Renal cortex interstitium (tissue), 11 donors: ENCODE results near the gene SERPINE1. TPM values are rescaled to one million over a fixed set of nuclear protein-coding genes. Genes with fewer than 3 reads are reported as not detected.
"Not testable (repeated sequence)": the region's sequence is repeated elsewhere in the genome, so short reads cannot be mapped to it uniquely, and the experiment has no call there.

ENCODE experiments used
- DNase-seq, 11 donors: peaks; one replicate each; pipeline ENCODE4 v3.0.0-alpha.2; 2013; ENCODE audit warnings: low read depth in 9 of 11, low spot score in 4 of 11; ENCODE audit errors: extremely low read depth in 1 of 11
- polyA plus RNA-seq, 3 donors: library from polyadenylated mRNA; unstranded; fragments of 120-200 nt; gene quantifications; one replicate each; pipeline ENCODE4 v1.2.1, GENCODE V29; 2013; ENCODE audit not compliant: insufficient read length in 3 of 3

SERPINE1 gene
- polyA plus RNA-seq, 3 donors = 0.89 to 1.5 (median 1.1) TPM

DNA sequence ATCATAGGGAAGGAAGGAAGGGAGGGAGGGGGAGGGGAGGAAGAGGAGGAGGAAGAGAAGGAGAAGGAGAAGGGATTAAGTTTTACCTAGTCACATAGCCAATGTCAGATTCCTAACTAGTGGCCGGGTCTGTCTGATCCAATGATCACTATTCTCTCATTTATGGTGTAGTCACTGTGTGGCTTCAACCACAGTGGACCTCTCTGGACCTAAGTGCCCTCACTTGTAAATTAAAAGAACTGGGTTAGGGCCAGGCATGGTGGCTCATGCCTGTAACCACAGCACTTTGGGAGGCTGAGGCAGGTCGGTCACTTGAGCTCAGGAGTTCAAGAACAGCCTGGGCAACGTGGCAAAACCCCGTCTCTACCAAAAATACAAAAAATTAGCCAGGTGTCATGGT lies 6.6 kb upstream of the SERPINE1 start:
- DNase-seq = no peak

DNA sequence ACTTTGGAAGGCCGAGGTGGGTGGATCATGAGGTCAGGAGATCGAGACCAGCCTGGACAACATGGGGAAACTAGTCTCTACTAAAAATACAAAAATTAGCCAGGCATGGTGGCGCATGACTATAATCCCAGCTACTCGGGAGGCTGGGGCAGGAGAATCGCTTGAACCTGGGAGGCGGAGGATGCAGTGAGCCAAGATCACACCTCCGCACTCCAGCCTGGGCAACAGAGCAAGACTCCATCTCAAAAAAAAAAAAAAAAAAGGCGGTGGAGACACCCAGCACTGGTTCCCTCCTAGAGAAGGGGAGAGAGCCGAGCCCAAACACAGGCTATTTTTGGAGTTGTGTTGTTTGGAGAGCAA lies 5.3 kb upstream of the SERPINE1 start:
- DNase-seq = not testable (repeated sequence)

DNA sequence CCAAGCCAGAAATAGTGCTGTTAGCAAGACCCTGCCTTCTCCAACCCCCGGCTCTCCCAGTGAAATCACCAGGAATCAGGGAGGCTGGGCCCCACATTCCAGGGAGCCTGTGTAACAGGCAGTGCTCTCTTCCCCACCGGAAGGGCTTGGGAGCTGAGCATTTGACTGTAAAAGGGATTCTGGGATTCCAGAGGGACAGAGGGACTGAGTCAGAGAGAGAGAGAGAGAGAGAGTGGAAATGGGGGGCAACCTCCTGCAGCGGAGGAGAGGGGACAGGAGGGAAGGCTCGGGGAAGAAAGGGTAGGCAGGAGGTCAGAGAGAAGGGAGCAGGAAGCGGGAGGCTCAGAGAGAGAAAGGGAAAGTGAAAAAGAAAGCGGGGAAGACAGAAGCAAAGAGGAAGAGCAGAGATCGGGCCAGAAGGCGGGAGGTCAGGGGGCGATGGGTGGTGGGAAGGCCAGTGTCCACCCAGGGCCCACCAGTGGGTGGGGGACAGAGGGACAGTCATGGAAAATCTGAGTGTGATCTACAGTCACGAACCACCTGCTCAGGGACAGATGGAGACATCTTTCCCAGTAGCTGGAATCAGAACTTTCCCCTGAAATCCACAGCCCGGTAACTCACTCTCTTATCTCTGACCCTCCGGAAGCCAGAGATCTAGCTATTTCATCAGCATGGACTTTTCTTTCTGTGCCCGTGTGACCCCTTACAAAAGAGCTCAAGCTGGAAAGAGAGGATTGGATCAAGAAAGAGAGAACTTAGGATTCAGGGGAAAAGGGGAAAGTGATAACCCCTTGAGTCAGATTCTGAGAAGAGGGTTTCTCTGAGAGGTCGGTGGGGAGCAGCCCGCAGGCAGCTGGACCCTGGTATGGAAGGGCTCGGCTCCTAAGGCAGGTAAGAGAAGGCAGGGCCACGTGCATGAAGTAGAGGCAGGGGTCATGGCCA lies 4.6 kb upstream of the SERPINE1 start:
- peak; percentile 68 to 91 (median 81) for DNase-seq

DNA sequence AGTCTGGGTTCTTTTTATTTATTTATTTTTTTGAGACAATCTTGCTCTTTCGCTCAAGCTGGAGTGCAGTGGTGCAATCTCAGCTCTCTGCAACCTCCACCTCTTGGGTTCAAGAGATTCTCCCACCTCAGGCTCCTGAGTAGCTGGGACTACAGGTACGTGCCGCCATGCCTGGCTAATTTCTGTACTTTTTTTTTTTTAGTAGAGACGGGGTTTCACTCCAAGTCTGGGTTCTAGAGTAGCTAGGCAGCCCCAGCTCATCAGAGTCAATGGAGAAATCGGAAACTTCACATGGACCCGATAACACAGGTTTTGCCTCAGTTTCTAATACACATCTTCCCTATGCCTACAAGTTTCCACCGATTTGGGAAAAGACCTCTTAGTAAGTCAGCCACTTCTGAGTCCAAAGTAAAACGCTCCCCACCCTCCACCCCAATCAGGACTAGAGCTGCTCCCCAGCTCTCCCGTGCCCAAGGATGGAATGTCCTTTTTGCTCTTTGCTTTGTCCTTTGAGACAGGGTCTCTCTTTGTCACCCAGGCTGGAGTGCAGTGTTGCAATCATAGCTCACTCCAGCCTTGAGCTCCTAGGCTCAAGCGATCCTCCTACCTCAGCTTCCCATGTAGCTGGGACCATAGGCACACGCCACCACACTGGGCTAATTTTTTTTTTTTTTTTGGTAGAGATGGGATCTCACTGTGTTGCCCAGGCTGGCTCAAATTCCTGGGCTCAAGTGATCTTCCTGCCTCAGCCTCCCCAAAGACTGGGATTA lies 3.8 kb upstream of the SERPINE1 start:
- DNase-seq = no peak

DNA sequence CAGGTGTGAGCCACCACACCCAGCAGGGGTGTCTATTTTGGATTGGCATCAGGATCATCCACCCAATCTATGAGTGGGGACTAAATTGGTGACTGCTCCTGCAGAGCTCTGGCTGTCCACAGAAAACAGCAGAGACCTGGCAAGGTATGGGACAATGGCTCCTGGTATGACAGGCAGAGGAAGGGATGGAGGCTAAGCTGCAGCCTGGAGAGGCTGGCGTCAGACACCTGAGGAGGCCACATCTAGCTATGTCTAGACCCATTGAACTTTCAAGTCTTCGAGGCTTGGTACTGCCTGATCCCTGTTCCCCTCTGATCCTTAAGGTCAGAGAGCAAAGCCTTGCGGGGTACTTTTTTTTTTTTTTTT lies 3.2 kb upstream of the SERPINE1 start:
- DNase-seq = no peak

DNA sequence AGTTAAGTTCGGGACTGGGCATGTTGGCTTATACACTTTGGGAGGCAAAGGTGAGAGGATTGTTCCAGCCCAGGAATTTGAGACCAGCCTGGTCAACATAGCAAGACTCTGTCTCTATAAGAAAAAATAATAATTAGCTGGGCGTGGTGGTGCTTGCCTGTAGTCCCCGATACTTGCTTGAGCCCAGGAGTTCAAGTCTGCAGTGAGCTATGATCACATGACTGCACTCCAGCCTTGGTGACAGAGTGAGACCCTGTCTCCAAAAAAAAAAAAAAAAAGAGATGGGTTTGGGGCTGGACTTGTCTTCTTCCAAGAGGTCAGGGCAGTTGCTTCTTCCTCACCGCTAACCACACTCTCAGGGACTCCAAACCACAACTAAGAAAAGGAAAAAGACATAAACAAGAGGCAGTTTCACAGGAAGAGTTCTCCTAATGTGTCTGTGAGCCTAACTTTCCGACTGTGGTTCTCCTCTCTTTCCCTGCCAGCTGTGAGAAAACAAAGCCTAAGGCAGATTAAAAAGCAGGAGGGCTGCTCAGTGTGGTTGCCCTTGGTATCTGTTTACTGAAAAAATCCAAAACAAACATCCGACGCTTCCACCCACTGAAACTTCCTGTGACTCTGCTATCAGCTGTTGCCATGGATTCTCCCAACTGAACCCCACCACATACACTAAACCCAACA lies 2.4 kb upstream of the SERPINE1 start:
- peak in 2 of 11 donors; percentile 36 to 41 for DNase-seq

DNA sequence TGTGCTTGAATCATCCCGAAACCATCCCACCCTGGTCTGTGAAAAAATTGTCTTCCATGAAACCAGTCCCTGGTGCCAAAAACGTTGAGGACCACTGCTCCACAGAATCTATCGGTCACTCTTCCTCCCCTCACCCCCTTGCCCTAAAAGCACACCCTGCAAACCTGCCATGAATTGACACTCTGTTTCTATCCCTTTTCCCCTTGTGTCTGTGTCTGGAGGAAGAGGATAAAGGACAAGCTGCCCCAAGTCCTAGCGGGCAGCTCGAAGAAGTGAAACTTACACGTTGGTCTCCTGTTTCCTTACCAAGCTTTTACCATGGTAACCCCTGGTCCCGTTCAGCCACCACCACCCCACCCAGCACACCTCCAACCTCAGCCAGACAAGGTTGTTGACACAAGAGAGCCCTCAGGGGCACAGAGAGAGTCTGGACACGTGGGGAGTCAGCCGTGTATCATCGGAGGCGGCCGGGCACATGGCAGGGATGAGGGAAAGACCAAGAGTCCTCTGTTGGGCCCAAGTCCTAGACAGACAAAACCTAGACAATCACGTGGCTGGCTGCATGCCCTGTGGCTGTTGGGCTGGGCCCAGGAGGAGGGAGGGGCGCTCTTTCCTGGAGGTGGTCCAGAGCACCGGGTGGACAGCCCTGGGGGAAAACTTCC lies 784 bp upstream of the SERPINE1 start:
- DNase-seq = peak in 1 of 11 donors; percentile 38

DNA sequence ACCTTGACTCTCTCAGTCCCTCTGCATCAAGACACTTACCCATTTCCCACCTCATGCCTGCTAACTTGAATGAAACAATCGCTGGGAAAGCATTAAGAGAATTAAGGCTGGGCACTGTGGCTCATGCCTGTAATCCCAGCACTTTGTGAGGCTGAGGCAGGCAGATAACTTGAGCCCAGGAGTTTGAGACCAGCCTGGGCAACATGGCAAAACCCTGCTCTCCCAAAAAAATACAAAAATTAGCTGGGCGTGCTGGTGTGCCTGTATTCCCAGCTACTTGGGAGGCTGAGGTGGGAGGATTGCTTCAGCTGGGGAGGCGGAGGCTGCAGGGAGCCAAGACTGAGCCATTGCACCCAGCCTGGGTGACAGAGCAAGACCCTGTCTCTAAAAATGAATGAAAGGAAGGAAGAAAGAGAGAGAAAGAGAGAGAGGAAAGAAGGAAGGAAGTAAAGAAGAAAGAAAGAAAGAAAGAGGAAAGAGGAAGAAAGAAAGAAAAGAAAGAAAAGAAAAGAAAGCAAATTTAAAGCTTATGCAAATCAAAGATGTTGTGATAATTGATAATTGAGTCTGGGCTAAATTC lies 646 bp downstream of the SERPINE1 start:
- no peak for DNase-seq

DNA sequence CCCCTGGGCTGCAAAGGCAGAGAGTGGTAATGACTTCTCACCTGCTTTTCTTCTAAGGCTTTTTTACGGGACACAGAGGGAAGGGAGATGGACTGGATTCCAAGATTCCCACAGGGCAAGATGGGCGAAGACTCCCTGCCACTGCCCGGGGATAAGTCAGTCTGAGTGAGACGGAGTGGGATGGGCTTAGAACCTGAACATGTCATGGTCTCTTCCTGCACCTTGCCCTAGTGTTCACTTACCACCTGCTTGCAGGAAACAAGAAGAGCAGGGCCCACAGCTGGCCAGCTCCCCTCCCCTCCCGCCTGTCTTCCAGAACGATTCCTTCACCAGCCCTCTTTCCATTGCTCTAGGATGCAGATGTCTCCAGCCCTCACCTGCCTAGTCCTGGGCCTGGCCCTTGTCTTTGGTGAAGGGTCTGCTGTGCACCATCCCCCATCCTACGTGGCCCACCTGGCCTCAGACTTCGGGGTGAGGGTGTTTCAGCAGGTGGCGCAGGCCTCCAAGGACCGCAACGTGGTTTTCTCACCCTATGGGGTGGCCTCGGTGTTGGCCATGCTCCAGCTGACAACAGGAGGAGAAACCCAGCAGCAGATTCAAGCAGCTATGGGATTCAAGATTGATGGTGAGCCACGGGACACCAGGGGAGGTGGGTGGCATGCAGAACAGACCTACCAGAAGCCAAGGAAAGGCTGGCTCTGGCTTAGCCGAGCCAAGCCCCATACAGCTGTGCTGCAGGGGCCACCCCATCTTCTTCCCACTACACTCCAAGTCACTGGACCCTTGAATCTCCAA lies 1.3 kb downstream of the SERPINE1 start:
- DNase-seq = no peak

DNA sequence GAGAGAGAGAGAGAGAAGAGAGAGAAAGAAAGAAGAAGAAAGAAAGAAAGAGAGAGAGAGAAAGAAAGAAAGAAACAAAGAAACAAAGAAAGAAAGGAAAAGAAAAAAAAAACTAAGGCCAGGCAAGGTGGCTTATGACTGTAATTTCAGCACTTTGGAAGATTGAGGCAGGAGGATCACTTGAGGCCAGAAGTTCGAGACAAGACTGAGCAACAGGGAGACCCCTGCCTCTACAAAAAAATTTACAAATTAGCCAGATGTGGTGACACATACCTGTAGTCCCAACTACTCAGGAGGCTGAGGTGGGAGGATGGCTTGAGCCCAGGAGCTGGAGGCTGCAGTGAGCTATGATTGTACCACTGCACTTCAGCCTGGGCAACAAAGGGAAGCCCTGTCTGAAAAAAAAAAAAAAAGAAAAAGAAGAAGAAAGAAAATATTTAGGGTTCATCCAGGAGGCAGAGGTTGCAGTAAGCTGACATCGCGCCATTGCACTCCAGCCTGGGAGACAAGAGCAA lies 2.8 kb downstream of the SERPINE1 start:
- no peak for DNase-seq

DNA sequence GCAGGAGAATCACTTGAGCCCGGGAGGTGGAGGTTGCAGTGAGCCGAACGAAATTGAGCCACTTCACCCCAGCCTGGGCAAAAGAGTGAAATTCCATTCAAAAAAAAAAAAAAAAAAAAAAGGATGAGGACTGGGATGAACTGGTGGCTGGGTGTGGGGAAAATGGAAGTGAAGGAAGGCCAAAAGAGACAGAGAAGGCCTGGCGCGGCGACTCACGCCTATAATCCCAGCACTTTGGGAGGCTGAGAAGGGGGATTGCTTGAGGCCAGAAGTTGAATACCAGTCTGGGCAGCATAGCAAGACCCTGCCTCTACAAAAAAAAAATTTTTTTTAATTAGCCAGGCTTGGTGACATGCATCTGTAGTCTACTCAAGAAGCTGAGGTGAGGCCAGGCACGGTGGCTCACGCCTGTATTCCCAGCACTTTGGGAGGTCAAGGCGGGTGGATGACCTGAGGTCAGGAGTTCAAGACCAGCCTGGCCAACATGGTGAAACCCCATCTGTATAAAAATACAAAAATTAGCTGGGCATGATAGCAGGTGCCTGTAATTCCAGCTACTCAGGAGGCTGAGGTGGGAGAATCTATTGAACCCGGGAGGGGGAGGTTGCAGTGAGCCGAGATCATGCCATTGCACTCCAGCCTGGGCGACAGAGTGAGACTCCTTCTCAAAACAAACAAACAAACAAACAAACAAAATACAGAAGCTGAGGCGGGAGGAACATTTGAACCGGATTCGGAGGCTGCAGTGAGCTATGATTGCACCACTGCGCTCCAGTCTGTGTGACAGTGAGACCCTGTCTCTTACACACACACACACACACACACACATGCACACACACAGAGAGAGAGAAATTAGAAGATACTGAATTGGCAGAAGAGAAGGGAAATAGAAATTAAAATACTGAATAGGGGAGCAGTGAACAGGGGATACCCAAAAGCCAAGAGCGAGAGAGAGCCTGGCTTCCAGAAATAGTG lies 6.0 kb downstream of the SERPINE1 start:
- DNase-seq = not testable (repeated sequence)

DNA sequence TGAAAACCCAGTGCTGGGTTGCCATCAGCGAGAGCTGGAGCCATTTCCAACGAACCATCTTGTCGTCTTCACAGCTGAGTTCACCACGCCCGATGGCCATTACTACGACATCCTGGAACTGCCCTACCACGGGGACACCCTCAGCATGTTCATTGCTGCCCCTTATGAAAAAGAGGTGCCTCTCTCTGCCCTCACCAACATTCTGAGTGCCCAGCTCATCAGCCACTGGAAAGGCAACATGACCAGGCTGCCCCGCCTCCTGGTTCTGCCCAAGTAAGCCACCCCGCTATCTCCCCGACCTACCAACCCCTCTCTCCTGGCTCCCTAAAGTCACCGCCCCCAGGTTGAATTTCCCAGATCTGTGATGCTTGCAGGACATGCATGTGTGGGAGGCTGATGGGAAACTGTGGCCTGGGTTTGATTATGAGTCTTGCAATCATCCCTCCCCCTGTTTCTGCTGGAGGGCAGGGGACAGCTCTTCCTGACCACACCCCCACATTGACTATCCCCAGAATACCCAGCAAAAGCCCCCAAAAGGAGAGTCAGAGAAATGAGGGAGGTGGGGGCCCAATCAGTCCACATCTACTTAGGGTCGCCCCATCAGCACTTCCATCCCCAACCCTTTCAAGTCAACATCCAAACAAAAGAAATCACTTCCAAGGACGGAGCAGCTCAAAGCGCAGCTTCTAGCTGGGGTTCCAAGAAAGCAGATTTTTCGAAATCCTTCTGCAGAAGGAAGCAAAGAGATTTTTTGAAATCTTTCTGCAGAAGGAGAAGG lies 6.9 kb downstream of the SERPINE1 start:
- DNase-seq = no peak

DNA sequence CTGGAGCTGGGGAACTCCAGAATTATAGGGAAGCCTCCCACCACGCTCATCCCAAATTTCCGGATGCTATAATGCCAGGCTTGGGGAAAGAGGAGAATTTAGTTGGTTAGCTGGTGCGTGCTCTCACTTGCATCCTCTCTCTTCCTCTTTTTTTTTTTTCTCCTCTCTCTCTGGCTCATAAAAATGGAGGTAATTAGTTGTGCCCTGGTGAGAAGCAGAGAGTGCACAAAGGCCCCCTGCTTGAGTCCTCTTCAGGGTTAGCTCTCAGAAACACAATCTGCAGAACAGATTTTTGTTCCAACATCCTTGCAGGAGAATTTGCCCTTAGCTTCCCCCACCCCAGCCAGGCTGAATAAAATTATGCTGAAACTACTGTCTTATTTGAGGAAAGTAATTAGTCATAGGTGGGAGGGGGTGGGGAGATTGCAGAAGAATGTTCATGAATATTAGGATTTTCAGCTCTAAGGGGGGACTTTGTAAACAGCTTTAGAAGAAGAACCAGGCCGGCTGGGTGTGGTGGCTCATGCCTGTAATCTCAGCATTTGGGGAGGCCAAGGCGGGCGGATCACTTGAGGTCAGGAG lies 7.6 kb downstream of the SERPINE1 start:
- DNase-seq = no peak

DNA sequence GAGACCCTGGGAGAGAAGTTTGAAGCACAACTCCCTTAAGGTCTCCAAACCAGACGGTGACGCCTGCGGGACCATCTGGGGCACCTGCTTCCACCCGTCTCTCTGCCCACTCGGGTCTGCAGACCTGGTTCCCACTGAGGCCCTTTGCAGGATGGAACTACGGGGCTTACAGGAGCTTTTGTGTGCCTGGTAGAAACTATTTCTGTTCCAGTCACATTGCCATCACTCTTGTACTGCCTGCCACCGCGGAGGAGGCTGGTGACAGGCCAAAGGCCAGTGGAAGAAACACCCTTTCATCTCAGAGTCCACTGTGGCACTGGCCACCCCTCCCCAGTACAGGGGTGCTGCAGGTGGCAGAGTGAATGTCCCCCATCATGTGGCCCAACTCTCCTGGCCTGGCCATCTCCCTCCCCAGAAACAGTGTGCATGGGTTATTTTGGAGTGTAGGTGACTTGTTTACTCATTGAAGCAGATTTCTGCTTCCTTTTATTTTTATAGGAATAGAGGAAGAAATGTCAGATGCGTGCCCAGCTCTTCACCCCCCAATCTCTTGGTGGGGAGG lies 10.8 kb downstream of the SERPINE1 start:
- DNase-seq = no peak

DNA sequence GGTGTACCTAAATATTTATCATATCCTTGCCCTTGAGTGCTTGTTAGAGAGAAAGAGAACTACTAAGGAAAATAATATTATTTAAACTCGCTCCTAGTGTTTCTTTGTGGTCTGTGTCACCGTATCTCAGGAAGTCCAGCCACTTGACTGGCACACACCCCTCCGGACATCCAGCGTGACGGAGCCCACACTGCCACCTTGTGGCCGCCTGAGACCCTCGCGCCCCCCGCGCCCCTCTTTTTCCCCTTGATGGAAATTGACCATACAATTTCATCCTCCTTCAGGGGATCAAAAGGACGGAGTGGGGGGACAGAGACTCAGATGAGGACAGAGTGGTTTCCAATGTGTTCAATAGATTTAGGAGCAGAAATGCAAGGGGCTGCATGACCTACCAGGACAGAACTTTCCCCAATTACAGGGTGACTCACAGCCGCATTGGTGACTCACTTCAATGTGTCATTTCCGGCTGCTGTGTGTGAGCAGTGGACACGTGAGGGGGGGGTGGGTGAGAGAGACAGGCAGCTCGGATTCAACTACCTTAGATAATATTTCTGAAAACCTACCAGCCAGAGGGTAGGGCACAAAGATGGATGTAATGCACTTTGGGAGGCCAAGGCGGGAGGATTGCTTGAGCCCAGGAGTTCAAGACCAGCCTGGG lies 11.4 kb downstream of the SERPINE1 start:
- no peak for DNase-seq
